Raji (cell line): Measurements from ENCODE around the gene TLE5.

Experiments
- POLR2A ChIP-seq: IDR thresholded peaks from 2 replicates; pipeline ENCODE4 v1.6.1; 2011; ENCODE audit warnings: low read depth, low read length, control low read depth; ENCODE audit not compliant: insufficient read depth

Gene TLE5

DNA sequence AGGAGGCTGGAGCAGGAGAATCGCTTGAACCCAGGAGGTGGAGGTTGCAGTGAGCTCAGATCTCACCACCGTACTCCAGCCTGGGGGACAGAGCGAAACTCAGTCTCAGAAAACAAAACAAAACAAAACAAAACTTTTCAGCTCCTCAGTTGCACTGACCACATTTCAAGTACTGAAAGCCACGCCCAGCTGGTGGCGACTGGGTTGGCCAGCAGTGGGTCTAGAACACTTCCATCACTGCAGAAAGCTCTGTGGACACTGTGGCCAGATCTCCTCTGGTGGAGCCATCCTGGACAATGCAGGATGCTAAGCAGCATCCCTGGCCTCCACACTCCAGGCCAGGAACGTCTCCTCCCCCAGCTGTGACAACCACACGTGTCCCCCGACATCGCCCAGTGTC is 54.3 kb downstream of the TLE5 start:
- no peak for TF ChIP-seq POLR2A

DNA sequence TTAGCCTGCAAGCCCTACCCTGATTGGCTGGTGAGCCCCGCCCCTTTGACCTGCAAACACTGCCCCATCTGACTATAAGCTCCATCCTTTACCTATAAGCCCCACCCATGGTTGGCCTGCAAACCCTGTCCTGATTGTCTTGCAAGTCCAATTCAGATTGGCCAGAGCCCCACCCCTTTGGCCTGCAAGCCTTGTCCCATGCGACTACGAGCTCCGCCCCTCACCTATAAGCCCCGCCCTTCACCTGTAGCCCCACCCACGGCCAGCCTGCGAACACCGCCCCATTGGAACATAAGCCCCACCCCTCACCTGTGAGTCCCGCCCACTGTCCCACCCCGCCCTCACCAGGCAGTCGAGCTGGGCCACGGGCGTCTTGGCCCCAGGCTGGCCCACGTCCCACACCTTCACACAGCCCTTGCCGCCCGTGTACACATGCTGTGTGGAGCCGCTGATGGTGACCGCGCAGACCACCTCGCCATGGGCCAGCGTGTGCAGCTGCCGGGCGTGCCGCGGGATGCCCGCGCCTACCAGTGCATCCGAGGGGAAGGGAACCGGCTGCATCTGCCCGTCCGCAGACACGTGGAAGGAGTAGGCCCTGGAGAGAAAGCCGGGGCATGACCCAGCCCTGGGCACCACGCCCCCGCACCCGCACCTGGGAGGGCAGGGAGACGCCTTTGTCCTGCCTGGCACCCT is 56.1 kb downstream of the TLE5 start:
- no peak for TF ChIP-seq POLR2A

DNA sequence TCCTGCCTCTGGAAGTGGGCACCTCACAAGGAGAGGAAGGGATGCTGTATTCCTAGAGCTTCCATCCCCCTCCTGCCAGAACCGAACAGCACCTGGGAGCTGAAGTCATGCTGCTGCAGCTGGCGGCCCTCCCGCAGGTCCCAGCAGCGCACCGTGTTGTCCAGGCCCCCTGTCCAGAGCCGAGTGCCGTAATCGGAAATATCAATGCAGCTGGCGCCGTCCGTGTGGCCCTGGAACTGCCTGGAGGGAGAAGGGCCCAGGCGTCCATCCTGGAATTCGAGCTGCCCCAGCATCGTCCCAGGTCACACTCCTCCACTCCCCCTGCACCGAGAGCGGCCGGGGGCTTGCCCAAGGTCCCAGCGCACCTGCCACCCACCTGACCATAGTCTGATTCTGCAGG is 57.0 kb downstream of the TLE5 start:
- no peak for TF ChIP-seq POLR2A

DNA sequence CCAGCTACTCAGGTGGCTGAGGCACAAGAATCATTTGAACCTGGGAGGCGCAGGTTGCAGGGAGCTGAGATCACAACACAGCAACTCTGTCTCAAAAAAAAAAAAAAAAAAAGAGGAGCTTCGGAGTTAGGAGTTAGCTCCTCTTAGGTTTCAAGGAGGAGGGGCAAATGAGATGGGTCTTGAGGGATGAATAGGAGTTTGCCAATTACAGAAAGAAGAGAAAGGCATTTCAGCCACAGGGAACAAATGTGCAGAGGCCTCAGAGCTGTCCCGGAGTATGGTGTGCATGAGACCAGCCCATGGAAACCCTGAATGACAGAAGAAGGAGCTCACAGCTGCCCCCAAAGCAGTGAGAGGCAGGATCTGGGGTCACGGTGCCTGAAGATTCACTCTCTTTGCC is 57.8 kb downstream of the TLE5 start:
- TF ChIP-seq POLR2A: no peak

DNA sequence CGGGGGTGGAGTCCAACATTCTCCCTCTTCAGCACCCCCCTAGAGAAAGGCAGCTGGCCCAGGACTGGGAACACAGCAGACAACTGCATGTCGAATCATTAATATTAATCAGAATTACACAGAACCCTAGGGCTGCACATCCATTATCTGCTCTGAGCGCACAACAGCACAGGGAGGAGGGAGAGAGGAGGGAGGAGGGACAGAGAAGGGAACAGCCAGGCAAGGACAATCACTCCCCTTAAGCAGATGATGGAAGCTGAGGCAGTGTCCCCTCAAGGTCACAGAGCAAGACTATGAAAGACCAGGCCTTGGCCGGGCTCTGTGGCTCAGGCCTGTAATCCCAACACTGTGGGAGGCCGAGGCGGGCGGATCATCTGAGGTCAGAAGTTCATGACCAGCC is 59.2 kb downstream of the TLE5 start:
- no peak for TF ChIP-seq POLR2A
